ENCODE measurements around the gene ARID5A. TPM values are rescaled to one million over a fixed set of nuclear protein-coding genes. Genes with fewer than 3 reads are reported as not detected.

The ARID5A gene
- total and polyA plus RNA-seq, 2 of the 13 experiments (the other 11 are each of a cell fraction or from before 2014, with no cell fraction given) = 6.0 to 9.5 TPM

GRCh38 chr2:96521219-96521618 lies 15.3 kb upstream of the ARID5A start:
- in situ Hi-C loops (cut with HindIII; ENCODE audit: extremely low pct_ligation_motif_present, low pct_unique_long_range_greater_than_20kb) (loop anchor here (25.0 kb wide), 1 partner anchor 384 kb away; the partner anchor contains the start of genes ASTL and DUSP2), intact Hi-C loops (cut with micrococcal nuclease; ENCODE audit: unreplicated experiment) (no loop called here)
- DNase-seq (ENCODE audit: low spot score) (no peak), ATAC-seq (no peak), FAIRE-seq (no peak)
- ChIA-PET CTCF (ENCODE audit: low intra/inter-chr PET ratio, low total read pairs) (no interaction called here), POLR2A (no interaction called here)
- 57% methylated on average over 2 of the region's 2 CpGs for WGBS (ENCODE audit: low lambda C conversion rate)
- Histone ChIP-seq H3K4me1 (ENCODE audit: insufficient read depth, low read length) (no peaks in the 10 kb centered on the region), H3K4me2 (ENCODE audit: low read depth, low read length) (no peak overlapping the region), H3K36me3 (replicated peaks in 1 of 2; ENCODE audit: control insufficient read depth in 1 of 2, insufficient read depth in 2 of 2, low read length in 2 of 2) (no peaks in the 10 kb centered on the region), H3K79me2 (ENCODE audit: insufficient read depth, low read length) (no peaks in the 10 kb centered on the region), H2AFZ (ENCODE audit: low read length) (no peak overlapping the region), H3K9me3 (ENCODE audit: low read length) (peaks cover 11% of the 10 kb centered on the region), H4K20me1 (ENCODE audit: insufficient read depth, low read length) (no peaks in the 10 kb centered on the region), H3K9ac (ENCODE audit: insufficient read depth, low read depth, low read length) (no peak overlapping the region), H3K27ac (ENCODE audit: extremely low read length, insufficient read depth, low read length) (no peak overlapping the region), H3K27me3 (ENCODE audit: control insufficient read depth in 1 of 2, insufficient read depth in 2 of 2, low read length in 2 of 2) (peaks cover 3 to 24% of the 10 kb centered on the region in 2 experiments; a peak in 4 of 5 replicates), H3K4me3 (replicated peaks in 1 of 3; ENCODE audit: insufficient read depth in 1 of 3, low read depth in 2 of 3, low read length in 3 of 3) (no peak overlapping the region)
- no peak for TF ChIP-seq ZNF382 (CRISPR knock-in tag; IDR thresholded peaks at IDR 0.05; ENCODE audit: borderline replicate concordance)
- no peak for TF ChIP-seq ZNF570 (CRISPR knock-in tag; IDR thresholded peaks at IDR 0.05; ENCODE audit: borderline replicate concordance)
- TF ChIP-seq PREB (CRISPR knock-in tag; IDR thresholded peaks at IDR 0.05) = no peak
- TF ChIP-seq ZNF317 (CRISPR knock-in tag; IDR thresholded peaks at IDR 0.05) = no peak
- no peak for TF ChIP-seq DDIT3 (CRISPR knock-in tag; IDR thresholded peaks at IDR 0.05)
- no peak for TF ChIP-seq HNF1B (CRISPR knock-in tag; IDR thresholded peaks at IDR 0.05)
- no peak for TF ChIP-seq SP5 (CRISPR knock-in tag; IDR thresholded peaks at IDR 0.05; ENCODE audit: borderline replicate concordance, low read depth)
- TF ChIP-seq ZNF552 (CRISPR knock-in tag; IDR thresholded peaks at IDR 0.05; ENCODE audit: borderline replicate concordance) = no peak
- TF ChIP-seq ZNF280B (CRISPR knock-in tag; IDR thresholded peaks at IDR 0.05; ENCODE audit: borderline replicate concordance) = no peak
- TF ChIP-seq HIVEP1 (CRISPR knock-in tag; IDR thresholded peaks at IDR 0.05) = no peak
- TF ChIP-seq KMT2A (CRISPR knock-in tag; IDR thresholded peaks at IDR 0.05) = no peak
- TF ChIP-seq FOXP1 (IDR thresholded peaks at IDR 0.05) = no peak
- no peak for TF ChIP-seq FOXP1 (CRISPR knock-in tag; IDR thresholded peaks at IDR 0.05)
- TF ChIP-seq FOXP4 (CRISPR knock-in tag; IDR thresholded peaks at IDR 0.05) = no peak
- TF ChIP-seq ZNF275 (CRISPR knock-in tag; IDR thresholded peaks at IDR 0.05; ENCODE audit: borderline replicate concordance) = no peak
- no TSS peak for BruUV-seq (replicated peaks)
